Lower leg skin (tissue), 3 donors: ENCODE results near the gene PRRT4.

Source experiments
- POLR2A ChIP-seq, 2 donors: fragments of 450-650 bp; IDR thresholded peaks; one replicate each; pipeline ENCODE4 v1.6.1; 2016 to 2017; ENCODE audit warnings: antibody characterized with exemption in 2 of 2, mild to moderate bottlenecking in 1 of 2, moderate library complexity in 1 of 2
- TF ChIP-seq, protein P1 (sequence below), 3 donors: fragments of 450-650 bp; IDR thresholded peaks; one replicate each; pipeline ENCODE4 v1.5.1; 2016; ENCODE audit warnings: antibody characterized with exemption in 3 of 3, mild to moderate bottlenecking in 3 of 3, moderate library complexity in 2 of 3

DNA sequence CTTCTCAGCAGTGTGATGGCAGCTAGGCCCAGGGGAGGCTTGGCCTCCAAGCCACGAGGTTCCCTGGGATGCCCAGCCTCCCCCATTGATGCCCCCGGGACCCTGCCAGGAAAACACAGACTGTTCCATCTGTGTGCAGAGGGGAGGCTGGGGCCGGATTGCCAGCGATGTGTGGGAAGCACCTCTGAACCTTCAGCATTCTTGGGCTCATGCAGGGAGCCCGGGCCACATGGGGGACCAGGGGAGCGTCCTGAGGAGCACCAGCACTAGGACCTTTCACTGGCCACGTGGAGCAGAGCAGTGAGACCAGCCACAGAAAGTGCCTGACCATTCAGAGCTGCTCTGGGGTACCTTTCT lies 45.7 kb upstream of the PRRT4 start:
- TF ChIP-seq, protein P1, sequence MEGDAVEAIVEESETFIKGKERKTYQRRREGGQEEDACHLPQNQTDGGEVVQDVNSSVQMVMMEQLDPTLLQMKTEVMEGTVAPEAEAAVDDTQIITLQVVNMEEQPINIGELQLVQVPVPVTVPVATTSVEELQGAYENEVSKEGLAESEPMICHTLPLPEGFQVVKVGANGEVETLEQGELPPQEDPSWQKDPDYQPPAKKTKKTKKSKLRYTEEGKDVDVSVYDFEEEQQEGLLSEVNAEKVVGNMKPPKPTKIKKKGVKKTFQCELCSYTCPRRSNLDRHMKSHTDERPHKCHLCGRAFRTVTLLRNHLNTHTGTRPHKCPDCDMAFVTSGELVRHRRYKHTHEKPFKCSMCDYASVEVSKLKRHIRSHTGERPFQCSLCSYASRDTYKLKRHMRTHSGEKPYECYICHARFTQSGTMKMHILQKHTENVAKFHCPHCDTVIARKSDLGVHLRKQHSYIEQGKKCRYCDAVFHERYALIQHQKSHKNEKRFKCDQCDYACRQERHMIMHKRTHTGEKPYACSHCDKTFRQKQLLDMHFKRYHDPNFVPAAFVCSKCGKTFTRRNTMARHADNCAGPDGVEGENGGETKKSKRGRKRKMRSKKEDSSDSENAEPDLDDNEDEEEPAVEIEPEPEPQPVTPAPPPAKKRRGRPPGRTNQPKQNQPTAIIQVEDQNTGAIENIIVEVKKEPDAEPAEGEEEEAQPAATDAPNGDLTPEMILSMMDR (IDR thresholded peaks at IDR 0.05) = no peak
- no peak for TF ChIP-seq POLR2A (IDR thresholded peaks at IDR 0.05)
